ENCODE measurements around the gene PRAC2.

Gene PRAC2

GRCh38 chr17:48755356-48755755 lies 32.4 kb downstream of the PRAC2 start:
- DNase-seq: no peak

DNA sequence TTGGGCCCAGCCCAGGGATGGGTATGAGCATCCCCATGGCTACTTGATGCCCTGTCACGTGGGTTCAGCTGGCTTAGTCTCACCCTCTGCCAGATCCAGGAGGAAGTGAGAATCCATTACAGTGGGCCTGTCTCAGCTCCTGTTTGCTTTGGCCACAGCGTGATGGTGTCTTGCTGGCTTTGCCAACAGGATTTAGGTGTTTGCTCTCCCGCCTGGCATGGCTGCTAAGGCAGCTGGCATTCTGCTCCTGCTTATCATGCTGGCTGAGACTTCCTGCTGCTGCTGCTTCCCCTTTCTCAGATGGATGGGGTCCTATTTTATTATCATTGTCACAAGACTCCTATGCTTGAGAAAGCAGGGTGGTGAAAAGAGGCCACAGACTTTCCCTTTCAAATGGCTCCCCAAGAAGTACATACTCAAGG lies 33.9 kb downstream of the PRAC2 start:
- no peak for DNase-seq

- DNase-seq: no peak
Observed at GRCh38 chr17:48757524-48757961, 34.6 kb downstream of the PRAC2 start.

DNA sequence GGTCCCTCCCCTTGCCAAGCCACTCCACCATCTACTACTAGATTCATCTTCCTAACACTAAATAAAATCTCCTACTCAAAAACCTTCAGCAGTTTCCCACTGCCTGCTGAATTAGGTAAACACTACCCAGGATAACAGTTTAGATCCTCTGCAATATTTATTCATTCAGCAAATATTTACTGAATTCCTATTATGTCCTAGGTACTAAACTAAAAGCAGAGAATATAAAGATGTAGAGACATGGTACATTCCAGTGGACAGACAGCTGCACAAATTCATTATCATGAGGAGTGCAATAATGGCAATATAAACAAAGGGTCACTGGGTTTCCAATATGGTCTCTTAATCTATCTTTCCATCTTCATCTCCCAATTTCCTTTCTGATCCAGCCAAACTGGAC lies 36.3 kb downstream of the PRAC2 start:
- DNase-seq: no peak

DNA sequence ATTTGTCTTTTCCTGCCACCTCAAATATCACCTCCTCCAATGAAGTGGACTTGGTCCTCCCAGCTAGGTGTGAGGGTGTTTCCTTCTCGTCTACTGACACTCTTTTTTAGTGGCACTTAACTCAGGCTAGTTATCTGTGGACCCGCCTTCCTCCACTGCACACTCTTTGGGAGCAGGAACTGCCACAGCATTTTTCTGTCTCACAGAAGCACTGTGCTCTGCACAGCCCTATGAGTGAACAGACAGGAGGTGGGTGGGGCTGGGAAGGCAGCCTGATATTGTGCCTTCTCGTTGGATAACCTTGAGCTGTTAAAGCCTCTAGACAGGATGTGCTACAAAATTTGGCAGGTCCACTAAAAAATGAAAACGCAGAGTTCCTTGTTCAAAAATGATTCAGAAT lies 37.4 kb downstream of the PRAC2 start:
- no peak for DNase-seq

GRCh38 chr17:48761114-48761513 lies 38.1 kb downstream of the PRAC2 start:
- no peak for DNase-seq

DNA sequence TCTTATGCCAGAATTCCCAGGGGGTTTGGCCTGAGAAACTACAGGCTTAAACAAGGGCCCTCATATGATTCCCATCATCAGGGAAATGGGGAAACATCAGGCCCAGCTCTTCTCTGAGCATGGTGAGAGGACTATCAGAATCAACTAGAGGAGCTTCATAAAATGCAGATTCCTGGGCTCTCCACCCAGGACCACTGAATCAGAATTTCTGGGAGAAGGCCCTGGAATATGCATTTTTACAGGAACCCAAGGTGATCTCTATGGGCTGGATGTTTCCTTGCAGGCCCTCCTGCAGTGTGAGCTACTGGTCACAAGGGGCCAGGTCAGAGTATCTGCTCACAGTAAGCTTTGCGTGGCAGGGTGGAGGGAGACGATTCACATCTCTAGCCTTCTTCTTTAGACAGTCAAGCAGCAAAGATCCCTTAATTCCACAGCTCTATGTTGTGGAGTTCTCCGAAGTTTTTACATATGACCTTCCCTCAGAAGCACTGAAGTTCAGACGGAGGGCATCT lies 44.3 kb downstream of the PRAC2 start:
- no peak for DNase-seq

GRCh38 chr17:48769009-48769675 lies 46.2 kb downstream of the PRAC2 start:
- no peak for DNase-seq

DNA sequence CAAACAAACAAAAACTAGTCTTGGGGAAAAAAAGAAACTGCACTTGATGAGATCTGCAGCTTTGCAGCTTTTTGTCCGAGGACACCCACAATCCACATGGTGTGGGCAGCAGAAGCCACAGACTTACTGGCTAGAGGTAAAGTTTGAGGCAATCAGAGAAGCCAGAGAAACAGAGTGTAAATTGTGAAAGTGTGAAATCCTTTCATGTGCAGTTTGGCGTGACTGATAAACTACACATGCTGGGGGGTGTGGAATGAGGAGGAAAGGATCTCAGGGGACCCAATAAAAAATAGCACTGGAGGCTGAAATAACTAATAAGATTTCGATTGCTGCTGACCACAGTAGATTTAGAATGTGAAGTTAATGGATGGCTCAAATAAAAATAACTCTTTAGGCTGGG lies 48.0 kb downstream of the PRAC2 start:
- no peak for DNase-seq

- DNase-seq: no peak
Observed at GRCh38 chr17:48773245-48773644, 50.3 kb downstream of the PRAC2 start.

Data from activated T-cell treated with anti-CD3 and anti-CD28 coated beads, Interleukin-2, amount 50 U/mL, for 1 hour (primary cell).